ENCODE data around the gene DNHD1. TPM values are rescaled to one million over a fixed set of nuclear protein-coding genes. Genes with fewer than 3 reads are reported as not detected.

The DNHD1 gene
- total RNA-seq, 3 donors from 2014 or later, result 12.9 to 17.7 (median 15.5) TPM

DNA sequence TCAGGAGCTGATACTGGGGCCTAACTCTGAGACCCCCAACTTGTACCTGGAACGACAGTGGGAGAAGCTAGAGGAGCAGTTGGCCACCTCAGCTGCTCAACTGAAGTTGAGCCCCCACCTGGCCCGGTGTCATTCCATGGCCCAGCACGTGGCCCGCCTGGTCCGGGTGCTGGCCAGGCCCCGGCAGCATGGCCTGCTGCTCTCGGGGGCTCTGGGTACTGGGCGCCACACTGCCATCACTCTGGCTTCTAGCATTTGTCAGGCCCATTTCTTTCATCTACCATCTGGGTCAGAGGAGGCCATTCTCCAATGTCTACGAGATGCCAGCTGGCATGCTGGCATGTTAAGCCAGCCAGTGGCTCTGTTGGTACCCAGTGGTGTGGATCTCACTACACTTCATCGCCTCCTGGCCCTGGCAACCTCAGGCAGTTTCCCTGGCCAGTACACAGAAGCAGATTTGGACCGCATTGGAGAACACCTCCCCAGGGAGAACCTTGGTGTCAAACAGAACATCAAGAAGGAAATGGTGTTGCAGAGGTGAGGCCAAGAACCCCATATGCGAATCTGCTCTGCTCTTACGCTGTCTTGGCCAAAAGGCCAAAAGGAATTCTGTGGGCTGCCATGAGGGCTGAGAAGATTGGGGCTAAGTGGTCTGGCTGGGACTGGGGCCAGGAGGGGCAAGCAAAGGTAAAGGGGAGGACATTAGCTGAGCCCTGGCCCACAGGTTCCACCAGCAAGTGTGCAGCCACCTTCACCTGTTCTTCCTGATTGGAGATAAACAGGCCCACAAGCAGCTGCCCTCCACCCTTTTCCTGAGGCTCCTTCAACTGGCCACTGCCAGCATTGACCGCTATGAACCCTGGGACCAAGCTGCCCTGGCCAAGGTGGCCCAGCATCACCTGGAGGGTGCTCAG lies 60.9 kb downstream of the DNHD1 start:
- Histone ChIP-seq H3K4me3 (no peak overlapping the region), H3K4me1 (ENCODE audit: low read depth) (no peaks in the 10 kb centered on the region), H3K36me3 (ENCODE audit: low read depth) (no peaks in the 10 kb centered on the region), H3K9me3 (no peaks in the 10 kb centered on the region)
- ATAC-seq (no peak), DNase-seq (no peak)
- intact Hi-C loops (cut with DNase I, micrococcal nuclease), result no loop called here
- TF ChIP-seq, protein P1, sequence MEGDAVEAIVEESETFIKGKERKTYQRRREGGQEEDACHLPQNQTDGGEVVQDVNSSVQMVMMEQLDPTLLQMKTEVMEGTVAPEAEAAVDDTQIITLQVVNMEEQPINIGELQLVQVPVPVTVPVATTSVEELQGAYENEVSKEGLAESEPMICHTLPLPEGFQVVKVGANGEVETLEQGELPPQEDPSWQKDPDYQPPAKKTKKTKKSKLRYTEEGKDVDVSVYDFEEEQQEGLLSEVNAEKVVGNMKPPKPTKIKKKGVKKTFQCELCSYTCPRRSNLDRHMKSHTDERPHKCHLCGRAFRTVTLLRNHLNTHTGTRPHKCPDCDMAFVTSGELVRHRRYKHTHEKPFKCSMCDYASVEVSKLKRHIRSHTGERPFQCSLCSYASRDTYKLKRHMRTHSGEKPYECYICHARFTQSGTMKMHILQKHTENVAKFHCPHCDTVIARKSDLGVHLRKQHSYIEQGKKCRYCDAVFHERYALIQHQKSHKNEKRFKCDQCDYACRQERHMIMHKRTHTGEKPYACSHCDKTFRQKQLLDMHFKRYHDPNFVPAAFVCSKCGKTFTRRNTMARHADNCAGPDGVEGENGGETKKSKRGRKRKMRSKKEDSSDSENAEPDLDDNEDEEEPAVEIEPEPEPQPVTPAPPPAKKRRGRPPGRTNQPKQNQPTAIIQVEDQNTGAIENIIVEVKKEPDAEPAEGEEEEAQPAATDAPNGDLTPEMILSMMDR (IDR thresholded peaks at IDR 0.05), result no peak

DNA sequence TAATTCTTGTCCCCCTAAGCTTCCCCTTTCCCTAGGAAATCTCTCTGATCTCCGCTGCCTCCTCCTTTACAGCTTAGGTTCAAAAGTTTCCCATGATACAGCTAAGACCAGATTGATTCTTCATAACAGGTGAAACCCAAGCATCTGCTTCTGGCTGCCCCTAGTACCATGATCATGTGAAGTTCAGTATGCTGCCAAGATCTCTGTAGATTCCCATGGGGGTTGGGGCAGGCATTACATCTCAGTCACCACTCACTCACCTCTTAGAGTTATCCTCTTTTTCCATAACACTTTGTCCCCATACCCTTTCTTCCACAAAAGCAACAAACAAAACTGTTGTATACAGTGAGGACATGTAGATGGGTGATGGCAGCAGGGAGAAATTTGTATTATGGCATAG lies 62.3 kb downstream of the DNHD1 start:
- Histone ChIP-seq H3K36me3 (ENCODE audit: low read depth) (no peaks in the 10 kb centered on the region), H3K9me3 (no peaks in the 10 kb centered on the region), H3K4me1 (ENCODE audit: low read depth) (no peaks in the 10 kb centered on the region), H3K4me3 (no peak overlapping the region)
- intact Hi-C loops (cut with DNase I, micrococcal nuclease), result no loop called here
- DNase-seq (no peak), ATAC-seq (no peak)
- TF ChIP-seq, protein P1 (IDR thresholded peaks at IDR 0.05), result no peak

DNA sequence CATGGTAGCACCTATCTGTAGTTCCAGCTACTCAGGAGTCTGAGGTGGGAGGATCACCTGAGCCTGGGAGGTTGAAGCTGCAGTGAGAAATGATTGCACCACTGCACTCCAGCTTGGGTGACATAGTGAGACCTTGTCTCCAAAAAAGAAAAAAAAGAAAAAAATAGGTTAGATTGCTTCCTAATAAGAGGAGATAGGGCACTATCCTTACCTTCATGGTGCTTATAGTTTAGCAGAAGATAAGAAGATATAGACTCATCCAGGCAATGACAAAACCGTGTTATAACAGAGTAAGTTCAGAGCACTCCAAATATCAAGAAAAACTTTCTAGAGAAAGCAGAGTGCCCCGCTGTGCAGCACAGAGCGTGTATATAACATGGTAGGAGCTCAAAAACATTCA lies 64.2 kb downstream of the DNHD1 start:
- Histone ChIP-seq H3K4me1 (ENCODE audit: low read depth) (no peaks in the 10 kb centered on the region), H3K36me3 (ENCODE audit: low read depth) (no peaks in the 10 kb centered on the region), H3K4me3 (no peak overlapping the region), H3K9me3 (no peaks in the 10 kb centered on the region)
- TF ChIP-seq, protein P1 (IDR thresholded peaks at IDR 0.05), result no peak
- ATAC-seq, result no peak
- intact Hi-C loops (cut with DNase I, micrococcal nuclease), result no loop called here
- DNase-seq, result no peak

DNA sequence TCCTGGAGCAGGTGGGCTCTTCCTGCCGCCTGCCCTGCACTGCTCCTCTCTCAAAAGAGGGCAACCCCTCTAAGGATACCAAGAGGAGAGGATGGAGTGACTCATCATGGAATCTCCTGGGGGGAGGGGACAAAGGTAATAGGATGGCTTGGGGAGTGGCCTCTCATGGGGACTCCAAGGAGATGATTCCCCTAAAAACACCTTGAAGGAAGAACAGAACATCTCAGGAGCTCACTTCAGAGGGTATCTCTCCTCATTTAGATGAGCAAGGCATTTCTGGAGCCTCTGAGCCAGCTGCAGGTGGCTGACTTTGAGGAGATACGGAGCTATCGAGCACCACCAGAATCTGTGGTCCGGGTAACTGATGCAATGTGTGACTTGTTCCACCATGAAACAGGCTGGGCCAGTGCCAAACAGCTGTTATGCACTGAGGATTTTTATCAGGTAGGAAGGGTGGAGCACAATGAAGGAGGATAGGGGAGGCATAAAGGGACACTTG lies 66.1 kb downstream of the DNHD1 start:
- intact Hi-C loops (cut with DNase I, micrococcal nuclease), result no loop called here
- ATAC-seq, result no peak

DNA sequence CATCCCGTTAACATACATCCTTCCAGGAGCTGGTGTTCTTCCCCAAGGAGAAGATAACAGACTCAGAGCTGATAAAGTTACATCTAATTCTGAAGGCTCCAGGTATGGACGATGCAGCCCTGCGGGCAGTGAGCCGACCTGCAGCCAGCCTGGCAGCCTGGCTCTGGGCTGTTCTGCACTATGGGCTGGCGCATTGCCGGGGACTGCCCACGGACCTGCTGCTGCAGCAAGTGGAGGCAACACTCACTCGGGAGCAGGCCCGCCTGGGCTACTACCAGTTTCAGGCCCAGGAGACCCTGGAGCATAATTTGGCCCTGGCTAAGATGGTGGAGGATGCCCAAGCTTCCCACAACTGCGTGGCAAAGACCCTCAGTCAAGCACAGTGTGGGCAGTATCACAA lies 66.6 kb downstream of the DNHD1 start:
- no peak overlapping the region for H3K4me3 ChIP-seq
- TF ChIP-seq, protein P1 (IDR thresholded peaks at IDR 0.05), result no peak
- DNase-seq (no peak), ATAC-seq (no peak)
- no peaks in the 10 kb centered on the region for H3K4me1 ChIP-seq (ENCODE audit: low read depth)
- no peaks in the 10 kb centered on the region for H3K9me3 ChIP-seq
- intact Hi-C loops (cut with DNase I, micrococcal nuclease), result no loop called here
- H3K36me3 ChIP-seq (ENCODE audit: low read depth), result no peaks in the 10 kb centered on the region

More for the DNA sequence above, 66.1 kb downstream of the DNHD1 start:
- DNase-seq, result no peak
- Histone ChIP-seq H3K4me1 (ENCODE audit: low read depth) (no peaks in the 10 kb centered on the region), H3K36me3 (ENCODE audit: low read depth) (no peaks in the 10 kb centered on the region), H3K9me3 (no peaks in the 10 kb centered on the region), H3K4me3 (no peak overlapping the region)
- TF ChIP-seq, protein P1 (IDR thresholded peaks at IDR 0.05), result no peak

Data from mucosa of descending colon (tissue), 3 donors.